Adipose tissue (tissue), 3 donors: ENCODE results near the gene ARHGAP28. TPM values are rescaled to one million over a fixed set of nuclear protein-coding genes. Genes with fewer than 3 reads are reported as not detected.

Experiments
- H3K27ac ChIP-seq: one replicate; pipeline ENCODE4 v1.5.1; 2013; ENCODE audit warnings: low read depth, low read length
- WGBS, 3 donors: extraction: QIAGEN DNeasy Blood & Tissue Kit; methylation state at CpG; one replicate each; pipeline ENCODE4 v1.1.7; 2013; 5-methylcytosine and 5-hydroxymethylcytosine counted together
- polyA plus RNA-seq, 3 donors: library from polyadenylated mRNA; stranded (reverse); fragments of 200-250 nt; gene quantifications; one replicate each; pipeline ENCODE4 v1.2.3, GENCODE V29; 2013
- donor health status: healthy with polysubstance abuse.
- donor health status: Bipolar disorder and iron deficiency.
- donor health status: healthy.

Gene ARHGAP28
- polyA plus RNA-seq, 3 donors, result 2.5 to 4.4 (median 3.1) TPM

DNA sequence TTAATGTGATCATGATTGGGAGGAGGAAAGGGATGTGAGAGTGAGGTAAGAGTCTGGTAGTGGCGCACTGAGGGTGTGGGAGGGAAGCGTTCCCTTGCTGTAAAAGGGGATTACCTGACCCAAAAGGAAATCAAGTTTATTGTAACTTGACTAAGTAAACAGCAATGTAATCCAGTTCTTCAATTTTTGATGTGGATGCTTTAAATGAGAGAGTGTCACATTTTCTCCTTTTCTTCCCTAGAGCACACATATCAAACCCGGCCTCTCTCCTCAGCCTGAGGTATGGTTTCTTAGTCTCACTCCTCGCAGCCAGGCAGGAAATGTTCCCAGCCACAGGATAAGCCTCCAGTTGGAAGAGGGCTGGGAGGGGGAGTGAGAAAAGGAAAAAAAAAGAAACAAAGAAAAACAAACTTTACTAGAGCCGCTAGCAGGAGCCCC lies 688 bp upstream of the ARHGAP28 start:
- WGBS, 3 donors, result 10 to 33% (median 14%) methylated on average over 5 of the region's 5 CpGs
- no peak overlapping the region for H3K27ac ChIP-seq

DNA sequence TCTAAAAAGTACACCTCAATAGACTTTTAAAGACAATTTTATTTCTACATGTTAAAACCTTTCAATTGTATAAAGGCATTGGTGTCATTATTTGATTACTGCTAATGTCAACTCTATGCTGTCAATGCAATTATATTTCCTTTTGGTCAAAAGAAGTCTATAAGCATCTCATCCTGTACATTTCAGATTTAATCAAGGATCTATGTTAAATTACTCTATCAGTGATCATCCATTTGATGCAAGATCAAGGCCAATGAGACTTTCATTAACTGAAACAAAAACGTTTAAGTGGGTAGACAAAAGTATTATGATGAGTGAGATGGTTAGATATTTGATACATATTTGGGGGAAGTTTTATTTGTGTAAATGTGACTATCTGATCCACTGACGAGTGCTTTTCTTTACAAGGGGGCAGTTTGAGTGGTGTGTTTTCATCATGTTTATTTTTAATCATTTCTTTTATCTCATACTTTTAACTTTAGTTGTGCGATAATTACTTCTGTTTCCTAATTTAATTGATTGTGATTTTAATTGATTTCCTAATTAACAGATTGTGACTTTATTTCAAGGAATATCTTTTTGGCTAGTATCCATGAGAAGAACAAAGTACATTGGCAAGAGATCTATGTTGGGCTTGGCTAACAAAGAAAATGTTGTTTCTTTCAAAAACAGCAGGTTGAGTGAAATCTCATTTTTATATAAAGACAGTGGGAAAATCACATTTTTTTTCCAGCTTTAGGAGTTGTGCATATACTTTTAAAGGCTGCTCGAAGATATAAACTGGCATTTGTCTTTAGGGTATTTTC lies 1.1 kb downstream of the ARHGAP28 start:
- H3K27ac ChIP-seq, result no peak overlapping the region
- 16 to 36% (median 27%) methylated on average over 4 of the region's 4 CpGs for WGBS, 3 donors

DNA sequence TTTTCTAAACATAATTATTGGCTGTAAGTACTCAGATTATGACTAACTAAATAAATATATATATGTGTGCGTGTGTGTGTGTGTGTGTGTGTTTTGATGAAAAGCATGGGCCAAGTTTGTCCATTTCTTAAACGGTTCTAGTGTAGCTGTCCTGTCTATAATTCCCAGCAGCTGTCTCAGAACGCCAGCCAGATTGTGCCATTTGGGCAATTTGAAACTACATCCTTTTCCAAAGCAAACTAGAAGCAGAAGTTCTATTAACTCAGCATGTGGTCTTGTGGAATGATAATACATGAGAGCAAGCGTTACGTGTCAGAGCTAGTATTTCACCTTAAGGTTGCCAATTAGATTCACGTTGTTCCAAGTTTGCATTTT lies 1.7 kb downstream of the ARHGAP28 start:
- 26 to 46% (median 44%) methylated on average over 6 of the region's 6 CpGs for WGBS, 3 donors
- H3K27ac ChIP-seq, result no peak overlapping the region

DNA sequence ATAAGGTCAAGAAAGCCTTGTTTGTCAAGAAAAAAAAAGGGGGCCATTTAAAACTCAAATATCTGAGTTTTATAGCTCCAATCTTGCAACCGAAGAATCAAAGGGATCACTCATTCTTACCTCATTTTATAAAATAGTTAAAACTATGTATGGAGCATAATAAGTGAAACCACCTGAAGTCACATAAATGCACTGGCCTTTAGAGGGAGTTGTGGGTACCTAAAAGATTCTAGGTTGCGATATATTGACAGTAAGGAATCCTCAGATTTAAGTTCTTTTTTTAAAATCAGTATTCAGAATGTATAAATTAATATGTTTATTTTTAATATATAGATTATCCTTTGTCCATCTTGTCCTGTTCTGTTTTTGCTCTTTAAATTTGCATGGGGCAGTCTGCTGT lies 3.4 kb downstream of the ARHGAP28 start:
- WGBS, 3 donors, result 83 to 90% (median 86%) methylated on average over 2 of the region's 2 CpGs
- H3K27ac ChIP-seq, result no peak overlapping the region

DNA sequence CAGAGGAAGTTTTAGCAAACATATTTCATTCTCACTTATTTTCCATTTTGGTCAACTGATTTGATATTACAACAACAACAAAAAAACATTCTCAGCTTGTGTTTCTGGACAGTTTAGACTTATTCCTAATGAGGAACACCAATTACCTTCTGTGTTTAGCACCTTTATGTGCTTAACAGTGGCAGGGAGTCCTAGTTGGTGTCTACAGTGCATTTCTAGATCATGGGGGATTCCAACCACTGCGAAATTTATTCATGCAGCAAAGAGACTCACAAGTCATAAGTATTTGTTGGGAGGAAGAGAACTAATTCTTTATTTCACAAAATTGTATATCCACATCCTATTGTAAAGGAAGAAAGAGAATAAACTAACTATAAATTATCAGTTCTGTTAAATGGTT lies 4.2 kb downstream of the ARHGAP28 start:
- H3K27ac ChIP-seq, result no peak overlapping the region
- 79 to 97% (median 89%) methylated on average over 1 of the region's 1 CpG for WGBS, 3 donors

DNA sequence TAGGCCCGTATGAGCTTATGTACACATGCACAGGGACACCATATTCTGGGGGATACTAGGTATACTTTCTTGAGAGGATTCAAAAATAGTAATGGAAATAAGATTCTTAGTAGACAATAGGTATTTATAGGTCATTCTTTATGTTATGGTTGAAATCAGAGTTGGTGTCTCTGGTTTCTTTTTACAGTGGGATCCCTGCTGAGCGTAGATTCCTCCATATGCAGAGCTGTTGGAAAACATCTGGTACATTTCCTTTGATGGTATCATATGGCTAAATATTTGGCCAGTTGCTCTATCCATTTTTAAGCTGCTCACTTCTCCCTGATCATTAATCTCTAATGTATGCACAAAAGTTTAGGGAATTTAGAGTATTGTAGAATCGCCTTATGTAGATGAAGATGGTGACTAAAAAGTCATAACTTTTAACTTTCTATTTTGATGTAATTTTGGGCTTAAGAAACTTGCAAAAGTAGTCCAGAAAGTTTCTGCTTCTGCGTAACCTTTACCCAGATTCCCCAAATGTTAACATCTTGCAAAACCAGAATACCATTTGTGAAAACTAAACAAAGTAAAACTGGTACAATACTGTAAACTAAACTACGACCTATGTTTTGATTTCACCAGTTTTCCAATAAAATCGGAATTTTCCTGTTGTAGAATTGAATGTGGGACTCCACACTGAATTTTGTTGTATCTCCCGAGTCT lies 5.4 kb downstream of the ARHGAP28 start:
- 73 to 84% (median 81%) methylated on average over 7 of the region's 7 CpGs for WGBS, 3 donors

DNA sequence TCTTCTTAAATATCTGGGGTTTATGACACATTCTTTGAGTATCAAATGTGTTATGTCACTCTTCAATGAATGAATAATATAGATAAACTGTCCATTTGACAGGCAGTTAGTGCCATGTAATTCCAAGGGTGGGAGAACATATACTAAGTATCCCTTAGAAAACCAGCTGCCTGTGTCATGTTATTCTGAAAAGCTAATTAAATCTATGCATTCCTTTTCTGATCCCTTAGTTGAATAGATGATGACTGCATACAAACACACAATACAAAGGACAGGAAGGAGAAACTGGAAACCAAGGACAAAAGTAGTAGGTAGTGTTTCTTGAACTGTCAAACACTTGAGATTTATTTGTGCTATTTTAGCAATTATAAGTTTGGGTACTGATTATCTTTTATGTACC lies 8.3 kb downstream of the ARHGAP28 start:
- no peak overlapping the region for H3K27ac ChIP-seq

More for the DNA sequence above, 5.4 kb downstream of the ARHGAP28 start:
- no peak overlapping the region for H3K27ac ChIP-seq

DNA sequence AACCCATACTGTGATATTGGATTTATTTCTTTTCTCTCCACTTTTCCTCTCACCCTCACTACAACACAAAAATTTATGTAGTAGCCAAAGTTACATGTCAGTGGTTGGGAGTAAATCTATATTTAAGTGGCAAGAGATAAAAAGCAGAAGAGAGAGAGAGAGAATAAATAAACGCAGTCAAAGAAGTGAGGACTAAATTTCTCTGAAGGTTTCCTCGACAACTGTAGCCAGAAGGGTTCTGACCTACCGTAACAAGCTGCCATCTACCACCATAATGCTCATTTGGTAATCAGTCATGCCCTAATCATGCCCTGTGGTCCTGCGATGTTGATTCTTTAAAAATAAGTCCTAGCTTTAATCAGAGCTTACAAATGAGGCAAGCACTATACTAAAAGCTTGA lies 9.1 kb downstream of the ARHGAP28 start:
- H3K27ac ChIP-seq, result no peak overlapping the region
- 81 to 84% (median 81%) methylated on average over 4 of the region's 4 CpGs for WGBS, 3 donors

DNA sequence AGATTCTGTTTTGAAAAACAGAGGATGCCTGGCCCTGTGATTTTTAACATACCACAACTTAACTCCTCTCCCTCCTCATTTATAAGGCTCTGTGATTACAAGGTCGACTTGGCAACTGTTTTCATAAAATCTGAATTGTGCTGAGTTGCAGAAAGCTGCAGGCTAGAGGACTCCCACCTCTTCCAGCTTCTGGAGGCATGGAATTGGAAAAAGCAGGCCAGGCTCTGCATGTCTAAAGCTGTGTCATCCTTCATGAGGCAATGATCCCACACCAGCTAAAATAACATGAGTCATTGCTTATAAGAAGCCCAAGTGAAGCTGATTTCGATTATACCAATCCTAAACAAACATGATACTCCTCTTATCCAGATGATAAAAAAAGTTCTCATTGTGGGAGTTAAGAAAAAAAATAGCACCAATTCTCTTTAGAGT lies 11.7 kb downstream of the ARHGAP28 start:
- WGBS, 3 donors, result 18 to 33% (median 19%) methylated on average over 2 of the region's 2 CpGs
- H3K27ac ChIP-seq, result no peak overlapping the region

DNA sequence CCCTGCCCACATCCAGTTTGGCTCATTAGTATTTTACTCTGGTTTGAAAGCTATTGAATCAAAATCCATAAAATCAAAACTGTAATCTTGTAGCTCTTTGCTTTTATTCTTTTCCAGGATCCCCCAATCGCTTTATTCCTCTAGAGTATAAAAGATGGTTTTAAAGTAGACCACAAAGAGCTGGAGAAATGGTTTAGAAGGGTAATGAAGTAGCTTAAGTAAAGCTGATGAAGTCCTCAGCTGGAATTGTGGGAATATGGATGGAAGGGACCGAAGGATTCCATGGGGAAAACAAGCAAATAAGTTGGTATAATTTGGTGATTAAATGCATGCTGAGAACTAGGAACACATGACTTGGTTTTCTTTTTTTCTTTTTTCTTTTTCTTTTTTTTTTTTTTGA lies 12.3 kb downstream of the ARHGAP28 start:
- WGBS, 3 donors, result 66 to 90% (median 79%) methylated on average over 2 of the region's 2 CpGs

DNA sequence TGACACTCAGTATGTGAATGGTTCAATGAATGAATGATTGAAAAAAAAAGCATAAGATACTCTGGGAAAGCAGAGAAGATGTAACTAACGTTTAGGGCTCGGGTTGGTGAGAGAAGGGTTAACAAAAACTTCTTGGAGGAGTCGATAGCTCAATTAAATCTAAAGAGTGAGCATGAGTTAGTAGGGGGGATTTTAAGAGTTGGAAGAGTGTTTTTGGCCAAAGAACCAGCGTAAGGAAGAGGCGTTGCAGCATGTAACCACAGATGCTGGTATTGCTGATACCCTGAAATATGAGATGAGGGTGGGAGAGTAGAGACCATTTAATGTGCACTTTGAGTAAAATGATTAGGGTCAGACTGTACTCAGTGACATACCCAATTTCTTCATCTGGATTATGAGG lies 14.5 kb downstream of the ARHGAP28 start:
- H3K27ac ChIP-seq, result no peak overlapping the region
- 75 to 89% (median 78%) methylated on average over 5 of the region's 5 CpGs for WGBS, 3 donors

More for the DNA sequence above, 12.3 kb downstream of the ARHGAP28 start:
- no peak overlapping the region for H3K27ac ChIP-seq

DNA sequence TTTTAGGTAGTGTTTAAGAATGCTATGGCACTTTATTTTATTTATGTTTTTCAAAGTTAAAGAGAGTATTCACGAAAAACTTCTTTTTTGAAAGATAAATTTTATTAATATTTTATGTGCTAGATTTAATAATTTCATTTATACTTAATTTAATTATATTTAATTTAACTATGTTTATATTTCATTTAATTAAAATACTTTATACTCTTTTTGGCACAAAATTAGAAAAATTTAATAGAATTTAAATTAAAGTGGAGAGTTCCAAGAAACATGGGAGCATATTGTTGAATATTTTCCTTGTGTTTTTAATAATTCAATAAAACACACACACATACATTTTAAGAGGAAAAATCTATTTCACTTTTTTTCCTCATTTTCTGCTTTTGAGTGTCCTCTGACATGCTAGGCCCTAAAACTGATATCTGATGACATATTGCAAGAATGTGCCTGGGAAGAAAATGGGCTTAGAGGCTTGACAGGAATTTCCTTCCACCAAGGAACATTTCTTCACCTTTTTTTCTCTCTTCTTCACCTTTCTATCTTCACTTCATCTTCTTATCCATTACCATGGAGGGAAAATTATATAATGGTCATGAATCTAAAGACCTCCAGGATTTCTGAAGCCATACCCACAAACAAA lies 15.4 kb downstream of the ARHGAP28 start:
- 85 to 97% (median 93%) methylated on average over 1 of the region's 1 CpG for WGBS, 3 donors
- H3K27ac ChIP-seq, result no peak overlapping the region

DNA sequence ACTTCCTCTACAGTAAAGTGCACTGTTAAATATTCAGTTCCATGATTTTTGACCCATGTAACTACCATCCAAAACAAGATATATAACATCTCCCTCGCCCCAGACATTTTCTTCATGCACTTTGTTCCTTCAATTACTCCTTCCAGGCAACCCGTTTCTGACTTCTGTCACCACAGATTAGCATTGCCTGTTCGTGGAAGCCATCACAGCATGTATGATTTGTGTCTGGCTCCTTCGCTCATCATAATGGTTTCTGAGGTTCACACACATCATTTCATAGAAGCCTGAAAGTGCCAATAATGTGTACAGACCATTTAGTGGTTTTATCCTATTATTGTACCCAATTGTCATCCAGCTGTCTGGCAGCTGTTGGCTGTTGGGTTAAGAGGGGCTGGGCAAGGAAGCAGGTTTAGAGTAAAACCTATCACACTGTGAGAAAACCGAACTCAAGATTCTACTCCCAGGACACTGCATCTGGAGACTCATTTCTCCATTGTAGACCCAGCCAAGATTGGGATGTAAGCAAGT lies 16.1 kb downstream of the ARHGAP28 start:
- 86 to 96% (median 90%) methylated on average over 5 of the region's 5 CpGs for WGBS, 3 donors
- no peak overlapping the region for H3K27ac ChIP-seq

DNA sequence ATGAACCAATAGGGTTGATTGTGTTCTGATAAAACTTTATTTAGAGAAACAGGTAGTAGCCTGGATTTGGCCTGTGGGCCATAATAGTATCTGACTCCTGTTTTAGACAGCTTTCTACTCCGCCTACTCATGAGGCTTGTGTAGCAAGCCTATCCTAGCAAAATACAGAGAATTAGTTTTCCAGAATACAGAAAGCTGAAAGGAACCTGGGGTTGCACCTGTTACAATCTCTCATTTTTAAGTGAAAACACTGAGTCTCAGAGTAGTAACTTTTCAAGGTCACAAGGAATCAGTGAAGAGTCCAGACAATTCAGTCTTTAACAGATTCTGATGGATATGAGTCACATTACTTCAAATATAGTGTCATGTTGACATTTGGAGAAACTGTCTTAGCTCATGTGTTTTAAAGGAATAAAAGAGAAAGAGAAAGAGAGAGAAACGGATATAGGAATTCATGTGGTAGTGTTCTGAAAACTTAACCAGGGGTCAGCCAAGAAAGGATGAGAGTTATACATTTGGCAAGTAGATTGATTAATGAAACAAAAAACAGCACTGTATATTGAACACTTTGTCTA lies 17.0 kb downstream of the ARHGAP28 start:
- no peak overlapping the region for H3K27ac ChIP-seq
- 77 to 95% (median 81%) methylated on average over 2 of the region's 2 CpGs for WGBS, 3 donors

DNA sequence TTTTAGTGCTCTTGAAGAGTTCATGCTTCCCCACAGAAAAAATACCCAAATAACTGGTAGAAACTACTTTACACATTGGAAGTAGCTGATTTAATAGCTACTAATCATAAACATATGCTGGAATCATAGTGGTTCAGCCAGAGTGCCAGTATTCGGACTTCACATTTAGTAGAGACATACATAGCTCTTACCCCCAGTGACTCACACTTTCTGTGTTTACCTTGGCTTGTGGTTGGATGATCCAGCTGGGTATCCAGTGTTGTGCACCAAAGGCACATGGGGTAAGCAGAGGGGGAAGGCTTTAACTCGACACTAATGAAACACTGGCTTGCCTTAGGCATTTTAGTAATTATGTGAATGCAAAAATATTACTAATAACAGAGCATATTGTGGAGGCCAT lies 18.1 kb downstream of the ARHGAP28 start:
- no peak overlapping the region for H3K27ac ChIP-seq
- 49 to 73% (median 60%) methylated on average over 2 of the region's 2 CpGs for WGBS, 3 donors

DNA sequence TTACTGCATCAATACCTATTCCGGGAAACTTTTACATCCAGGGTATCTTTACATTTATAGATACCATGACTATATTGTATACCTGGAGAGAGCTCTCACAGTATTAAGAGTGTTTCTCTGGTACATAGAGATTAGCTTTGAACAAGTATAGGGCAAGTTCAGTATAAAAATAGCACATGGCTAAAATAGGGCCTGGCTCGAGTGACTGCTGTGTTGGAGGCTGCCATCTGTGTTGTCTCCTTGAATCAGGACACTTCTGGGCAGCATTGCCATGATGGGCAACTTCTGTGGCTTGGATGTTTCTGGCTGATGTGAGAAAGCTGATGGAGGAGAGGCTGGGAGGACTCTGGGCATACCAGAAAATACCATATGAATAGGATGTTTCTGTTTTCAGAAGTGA lies 18.7 kb downstream of the ARHGAP28 start:
- H3K27ac ChIP-seq, result no peak overlapping the region
- 88 to 92% (median 91%) methylated on average over 2 of the region's 2 CpGs for WGBS, 3 donors

DNA sequence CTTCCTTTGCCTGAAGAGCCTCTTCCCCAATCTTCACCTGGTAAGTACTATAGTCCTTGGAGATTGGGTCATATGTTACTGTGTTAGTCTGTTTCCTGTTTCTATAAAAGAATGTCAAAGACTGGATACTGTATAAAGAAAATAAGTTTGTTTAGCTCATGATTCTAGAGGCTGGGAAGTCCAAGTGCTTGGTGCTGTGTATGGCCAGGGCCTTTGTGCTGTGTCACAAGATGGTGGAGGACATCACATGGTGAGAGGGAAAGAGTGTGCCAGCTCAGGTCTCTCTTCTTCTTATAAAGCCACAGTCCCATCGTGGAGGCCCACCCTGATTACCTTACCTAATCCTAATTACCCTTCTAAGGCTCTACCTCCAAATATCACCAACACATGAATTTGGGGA lies 20.9 kb downstream of the ARHGAP28 start:
- H3K27ac ChIP-seq, result no peak overlapping the region
- WGBS, 3 donors, result 87 to 100% (median 88%) methylated on average over 1 of the region's 1 CpG

DNA sequence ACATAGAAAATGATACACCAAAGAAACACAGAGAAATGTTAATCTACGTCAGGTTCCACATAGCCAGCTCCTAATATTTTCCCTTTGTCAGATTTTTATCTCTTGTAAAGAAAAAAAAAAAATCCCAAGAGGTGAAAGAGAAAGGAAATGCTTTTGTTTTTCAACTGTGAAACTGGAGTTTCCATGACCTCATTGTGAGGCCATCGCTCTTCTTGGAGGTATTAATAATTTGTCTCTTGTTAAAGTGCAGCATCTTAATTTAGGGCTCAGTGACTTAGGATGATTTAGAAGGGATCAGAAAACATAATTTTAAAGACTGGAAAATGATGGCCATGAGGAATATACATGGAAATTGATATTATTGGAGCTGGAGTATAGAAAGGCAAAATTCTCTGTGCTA lies 21.7 kb downstream of the ARHGAP28 start:
- 46 to 82% (median 52%) methylated on average over 2 of the region's 2 CpGs for WGBS, 3 donors
- H3K27ac ChIP-seq, result no peak overlapping the region
